ENCODE data around the gene CYFIP1. TPM values are rescaled to one million over a fixed set of nuclear protein-coding genes. Genes with fewer than 3 reads are reported as not detected.

CYFIP1 gene
- total and polyA plus RNA-seq, 2 of the 8 experiments (the other 6 are each of a cell fraction or from before 2014, with no cell fraction given), result 38.6 to 81.7 TPM

- TF ChIP-seq HDAC6 (IDR thresholded peaks at IDR 0.05; ENCODE audit: low read depth, low read length) (no peak), SUZ12 (IDR thresholded peaks at IDR 0.05; ENCODE audit: low read length) (no peak), FOSL1 (IDR thresholded peaks at IDR 0.05; ENCODE audit: insufficient read depth, low read depth, low read length) (no peak), SP2 (IDR thresholded peaks at IDR 0.05; ENCODE audit: low read length) (no peak), RXRA (IDR thresholded peaks at IDR 0.05; ENCODE audit: insufficient read depth, low read depth, low read length) (no peak), ATF2 (IDR thresholded peaks at IDR 0.05; ENCODE audit: low read length) (no peak)
Observed at GRCh38 chr15:22956257-22956977, 23.8 kb downstream of the CYFIP1 start (continued).

Data from H1 (cell line).